GM21619 (cell line): ENCODE results near the gene SMYD1.

Source experiments
- ATAC-seq: cut with Tn5 transposase; IDR thresholded peaks from one replicate; pipeline ENCODE4 v1.9.1; 2021; ENCODE audit not compliant: unreplicated experiment

Gene SMYD1

GRCh38 chr2:88139203-88139702 is 71.6 kb downstream of the SMYD1 start:
- ATAC-seq: no peak

- ATAC-seq: no peak
Observed at GRCh38 chr2:88139804-88140203, 72.2 kb downstream of the SMYD1 start.

- ATAC-seq: no peak
Observed at GRCh38 chr2:88141952-88142351, 74.3 kb downstream of the SMYD1 start.

- no peak for ATAC-seq
Observed at GRCh38 chr2:88144271-88144670, 76.6 kb downstream of the SMYD1 start.

- ATAC-seq: no peak
Observed at GRCh38 chr2:88144914-88145497, 77.4 kb downstream of the SMYD1 start.

GRCh38 chr2:88146590-88146989 is 79.0 kb downstream of the SMYD1 start:
- ATAC-seq: no peak

- ATAC-seq: no peak
Observed at GRCh38 chr2:88147145-88147544, 79.5 kb downstream of the SMYD1 start.

GRCh38 chr2:88148929-88149438 is 81.4 kb downstream of the SMYD1 start:
- ATAC-seq: no peak

- no peak for ATAC-seq
Observed at GRCh38 chr2:88159481-88159880, 91.9 kb downstream of the SMYD1 start.

GRCh38 chr2:88159955-88160415 is 92.4 kb downstream of the SMYD1 start:
- ATAC-seq: no peak

- no peak for ATAC-seq
Observed at GRCh38 chr2:88160517-88160916, 92.9 kb downstream of the SMYD1 start.

- no peak for ATAC-seq
Observed at GRCh38 chr2:88161446-88162244, 94.0 kb downstream of the SMYD1 start.
